SK-N-MC (cell line): Measurements from ENCODE around the gene C1orf94.

Source experiments
- EZH2 ChIP-seq: fragments of 200-600 bp; sonication (generic); IDR thresholded peaks from one replicate; pipeline ENCODE4 v1.6.1; 2017; ENCODE audit warnings: antibody characterized with exemption
- POLR2AphosphoS5 ChIP-seq: IDR thresholded peaks from 2 replicates; pipeline ENCODE4 v1.6.1; 2012; ENCODE audit warnings: mild to moderate bottlenecking, low read depth, low read length, borderline replicate concordance

DNA sequence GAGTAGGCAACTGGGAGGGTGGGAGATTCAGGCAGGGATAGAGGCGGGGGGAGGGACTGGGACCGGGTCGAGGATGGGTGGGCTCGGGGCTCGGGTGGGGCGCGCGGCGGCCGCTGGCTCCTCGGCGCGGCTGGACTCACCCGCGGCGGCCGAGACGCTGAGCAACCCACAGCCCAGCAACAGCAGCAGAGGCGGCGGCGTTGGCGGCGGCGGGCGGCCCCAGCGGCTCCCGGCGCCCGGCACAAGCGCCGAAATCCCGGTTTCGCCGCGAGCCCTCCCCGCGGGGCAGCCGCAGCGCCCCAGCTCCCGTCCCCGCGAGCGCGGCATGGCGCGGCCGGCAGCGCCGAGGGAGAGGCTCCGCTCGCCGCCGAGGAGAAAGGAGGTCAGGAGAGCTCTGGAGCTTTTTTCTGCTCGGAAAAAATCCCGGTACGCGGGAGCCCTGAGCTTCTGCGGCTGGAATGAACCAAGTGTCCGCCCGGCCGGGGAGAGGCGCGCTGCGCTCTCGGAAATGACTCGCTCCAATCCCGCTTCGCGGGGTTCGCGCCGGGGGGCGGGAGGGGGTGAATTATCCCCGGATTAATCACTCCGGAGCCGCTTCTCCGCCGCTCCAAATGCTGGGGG lies 11.8 kb upstream of the C1orf94 start, which contains the start of gene CSMD2:
- TF ChIP-seq EZH2, result peak; percentile 61
- TF ChIP-seq POLR2AphosphoS5, result no peak
